ENCODE measurements around the gene WNT5B.

WNT5B gene

DNA sequence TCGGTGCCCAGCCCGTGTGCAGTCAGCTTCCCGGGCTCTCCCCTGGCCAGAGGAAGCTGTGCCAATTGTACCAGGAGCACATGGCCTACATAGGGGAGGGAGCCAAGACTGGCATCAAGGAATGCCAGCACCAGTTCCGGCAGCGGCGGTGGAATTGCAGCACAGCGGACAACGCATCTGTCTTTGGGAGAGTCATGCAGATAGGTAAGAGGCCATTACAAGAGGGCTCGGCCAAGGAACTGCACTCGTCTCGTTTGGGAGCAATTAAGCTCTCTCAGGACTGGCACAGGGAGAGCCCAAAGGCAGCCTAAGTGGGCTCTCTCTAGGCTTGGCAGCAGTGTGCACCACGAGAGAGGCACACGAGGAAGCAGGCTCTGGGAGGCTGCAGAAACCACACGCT lies 3.7 kb downstream of the WNT5B start:
- Mint-ChIP-seq H3K4me1 (ENCODE audit: low read depth) (peaks cover 12% of the 10 kb centered on the region), H3K27ac (no peak overlapping the region), H3K27me3 (peaks cover 19% of the 10 kb centered on the region), H3K4me3 (no peak overlapping the region), H3K9me3 (ENCODE audit: low read depth) (no peaks in the 10 kb centered on the region), H3K36me3 (no peaks in the 10 kb centered on the region)

DNA sequence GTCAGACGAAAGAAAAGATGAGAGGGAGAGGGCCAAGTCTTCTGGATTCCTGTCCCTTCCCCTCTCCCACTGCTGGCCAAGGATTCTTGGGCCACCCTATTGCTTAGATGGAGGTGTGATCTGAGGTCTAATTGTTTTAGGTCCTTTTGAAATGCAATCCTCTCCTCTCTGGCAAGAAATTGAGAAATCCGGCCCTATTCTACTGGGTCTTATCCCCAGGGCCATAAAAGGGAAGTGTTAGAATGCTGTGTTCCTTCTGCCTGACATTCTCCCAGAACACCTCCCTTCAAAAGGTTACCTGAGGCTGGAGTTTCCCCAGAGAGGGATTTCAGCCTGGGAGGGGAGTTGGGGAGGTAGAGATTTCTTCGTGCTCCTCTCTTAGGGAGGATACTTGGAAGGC lies 4.4 kb downstream of the WNT5B start:
- Mint-ChIP-seq H3K36me3 (no peaks in the 10 kb centered on the region), H3K27ac (no peak overlapping the region), H3K4me3 (no peak overlapping the region)

GRCh38 chr12:1634149-1634548 lies 5.1 kb downstream of the WNT5B start:
- peaks cover 14% of the 10 kb centered on the region for H3K27me3 Mint-ChIP-seq
- no peaks in the 10 kb centered on the region for H3K36me3 Mint-ChIP-seq
- no peak overlapping the region for H3K27ac Mint-ChIP-seq
- H3K9me3 Mint-ChIP-seq (ENCODE audit: low read depth), result no peaks in the 10 kb centered on the region
- peaks cover 7% of the 10 kb centered on the region for H3K4me1 Mint-ChIP-seq (ENCODE audit: low read depth)
- no peak overlapping the region for H3K4me3 Mint-ChIP-seq

More for the DNA sequence above, 4.4 kb downstream of the WNT5B start:
- Mint-ChIP-seq H3K9me3 (ENCODE audit: low read depth) (no peaks in the 10 kb centered on the region), H3K4me1 (ENCODE audit: low read depth) (peaks cover 12% of the 10 kb centered on the region), H3K27me3 (peaks cover 19% of the 10 kb centered on the region)

GRCh38 chr12:1634590-1635191 lies 5.7 kb downstream of the WNT5B start:
- H3K4me3 Mint-ChIP-seq, result no peak overlapping the region
- H3K36me3 Mint-ChIP-seq, result no peaks in the 10 kb centered on the region
- H3K27ac Mint-ChIP-seq, result no peak overlapping the region
- H3K4me1 Mint-ChIP-seq (ENCODE audit: low read depth), result peaks cover 6% of the 10 kb centered on the region
- H3K9me3 Mint-ChIP-seq (ENCODE audit: low read depth), result no peaks in the 10 kb centered on the region
- peaks cover 11% of the 10 kb centered on the region for H3K27me3 Mint-ChIP-seq

DNA sequence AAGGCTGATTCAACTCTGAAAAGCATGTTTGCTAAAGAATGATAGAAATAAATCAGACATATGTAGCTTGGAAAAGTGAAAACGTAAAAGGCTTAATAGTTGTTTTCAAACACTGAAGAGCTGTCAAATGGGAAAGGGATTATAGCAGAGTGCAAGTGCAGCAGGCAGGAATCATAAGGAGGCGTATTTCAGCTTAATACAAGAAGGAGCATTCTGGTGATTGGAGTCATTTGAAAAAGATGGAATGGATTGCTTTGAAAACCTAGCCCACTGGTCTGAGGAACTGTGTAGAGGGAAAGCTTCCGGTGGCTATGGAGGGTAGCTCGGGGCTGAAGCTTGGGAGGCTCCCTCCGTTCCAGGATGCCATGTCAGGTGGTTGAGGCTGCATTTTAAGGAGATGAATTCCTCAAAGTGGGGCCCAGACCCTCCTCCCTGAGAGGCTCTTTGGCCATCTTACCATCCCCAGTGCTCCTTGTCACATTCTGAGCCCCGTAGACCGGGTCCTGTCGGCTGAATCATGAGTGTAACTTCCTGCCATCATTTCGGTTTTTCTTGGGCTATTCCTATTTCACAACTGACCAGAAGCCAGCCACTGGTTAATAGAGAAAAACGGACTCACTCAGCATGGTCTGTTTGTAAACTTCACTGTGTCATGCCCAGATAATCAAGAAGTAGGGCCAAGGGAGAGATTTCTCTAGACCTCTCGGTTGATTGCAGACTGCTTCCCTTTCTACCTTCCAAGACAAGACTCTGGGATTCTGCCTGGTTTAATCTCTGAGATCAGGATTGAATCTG lies 6.5 kb downstream of the WNT5B start:
- no peaks in the 10 kb centered on the region for H3K9me3 Mint-ChIP-seq (ENCODE audit: low read depth)
- H3K27me3 Mint-ChIP-seq, result peaks cover 14% of the 10 kb centered on the region
- no peak overlapping the region for H3K27ac Mint-ChIP-seq
- no peaks in the 10 kb centered on the region for H3K36me3 Mint-ChIP-seq
- peaks cover 5% of the 10 kb centered on the region for H3K4me1 Mint-ChIP-seq (ENCODE audit: low read depth)
- no peak overlapping the region for H3K4me3 Mint-ChIP-seq

DNA sequence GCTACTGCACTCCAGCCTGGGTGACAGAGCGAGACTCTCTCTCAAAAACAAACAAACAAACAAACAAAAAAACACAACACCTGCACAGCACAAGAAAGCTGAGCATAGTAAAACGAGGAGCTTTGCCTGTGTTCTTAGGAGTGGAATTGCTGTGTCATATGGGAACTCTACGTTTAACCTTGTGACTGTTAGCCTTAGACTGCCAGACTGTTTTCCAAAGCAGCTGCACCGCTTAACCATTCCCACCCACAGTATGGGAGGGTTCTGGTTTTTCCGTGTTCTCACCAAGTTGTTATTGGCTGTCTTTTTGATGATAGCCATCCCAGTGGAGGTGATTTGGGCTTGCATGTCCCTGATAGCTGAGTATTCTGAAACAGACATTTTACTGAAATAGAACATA lies 9.2 kb downstream of the WNT5B start:
- Mint-ChIP-seq H3K36me3 (no peaks in the 10 kb centered on the region), H3K27me3 (peaks cover 4% of the 10 kb centered on the region), H3K4me3 (no peak overlapping the region), H3K4me1 (ENCODE audit: low read depth) (no peaks in the 10 kb centered on the region), H3K9me3 (ENCODE audit: low read depth) (no peaks in the 10 kb centered on the region), H3K27ac (no peak overlapping the region)

DNA sequence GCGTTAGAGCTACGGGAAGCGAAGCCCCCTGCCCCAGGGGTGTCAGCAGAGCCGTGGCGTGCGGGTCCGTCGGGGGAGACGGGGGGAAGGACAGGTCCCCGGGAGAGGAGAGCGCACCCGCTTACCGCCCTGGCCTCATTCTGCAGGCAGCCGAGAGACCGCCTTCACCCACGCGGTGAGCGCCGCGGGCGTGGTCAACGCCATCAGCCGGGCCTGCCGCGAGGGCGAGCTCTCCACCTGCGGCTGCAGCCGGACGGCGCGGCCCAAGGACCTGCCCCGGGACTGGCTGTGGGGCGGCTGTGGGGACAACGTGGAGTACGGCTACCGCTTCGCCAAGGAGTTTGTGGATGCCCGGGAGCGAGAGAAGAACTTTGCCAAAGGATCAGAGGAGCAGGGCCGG lies 10.5 kb downstream of the WNT5B start:
- peaks cover 3% of the 10 kb centered on the region for H3K27me3 Mint-ChIP-seq
- H3K4me1 Mint-ChIP-seq (ENCODE audit: low read depth), result no peaks in the 10 kb centered on the region
- no peak overlapping the region for H3K4me3 Mint-ChIP-seq
- no peaks in the 10 kb centered on the region for H3K36me3 Mint-ChIP-seq
- H3K9me3 Mint-ChIP-seq (ENCODE audit: low read depth), result no peaks in the 10 kb centered on the region
- H3K27ac Mint-ChIP-seq, result no peak overlapping the region

- Mint-ChIP-seq H3K4me1 (ENCODE audit: low read depth) (no peaks in the 10 kb centered on the region), H3K4me3 (no peak overlapping the region), H3K9me3 (ENCODE audit: low read depth) (no peaks in the 10 kb centered on the region), H3K27me3 (peaks cover 3% of the 10 kb centered on the region), H3K36me3 (no peaks in the 10 kb centered on the region), H3K27ac (no peak overlapping the region)
These were observed 11.6 kb downstream of the WNT5B start for GRCh38 chr12:1640328-1641234.

- Mint-ChIP-seq H3K4me3 (no peak overlapping the region), H3K4me1 (ENCODE audit: low read depth) (no peaks in the 10 kb centered on the region), H3K9me3 (ENCODE audit: low read depth) (no peaks in the 10 kb centered on the region), H3K36me3 (no peaks in the 10 kb centered on the region), H3K27ac (no peak overlapping the region), H3K27me3 (peaks cover 4% of the 10 kb centered on the region)
These were observed 13.5 kb downstream of the WNT5B start for GRCh38 chr12:1642513-1642912.

DNA sequence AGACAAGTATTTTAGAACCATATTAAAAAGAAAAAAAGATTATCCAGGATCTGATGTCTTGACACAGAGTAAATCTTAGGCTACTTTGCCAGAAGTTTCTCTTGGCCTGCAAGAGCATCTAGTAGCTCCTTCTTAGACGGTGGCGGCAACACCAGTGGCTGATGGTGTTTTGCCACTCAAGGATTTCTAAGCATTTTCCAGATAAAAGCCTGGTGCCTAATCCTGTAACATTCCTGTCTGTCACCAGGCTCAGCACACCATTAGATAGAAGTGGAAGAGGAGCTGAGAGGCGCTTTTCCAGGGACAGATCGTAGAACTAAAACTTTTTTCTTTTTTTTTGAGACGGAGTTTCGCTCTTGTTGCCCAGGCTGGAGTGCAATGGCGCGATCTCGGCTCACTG lies 14.0 kb downstream of the WNT5B start:
- H3K9me3 Mint-ChIP-seq (ENCODE audit: low read depth), result no peaks in the 10 kb centered on the region
- no peak overlapping the region for H3K27ac Mint-ChIP-seq
- no peaks in the 10 kb centered on the region for H3K4me1 Mint-ChIP-seq (ENCODE audit: low read depth)
- no peaks in the 10 kb centered on the region for H3K36me3 Mint-ChIP-seq
- peaks cover 4% of the 10 kb centered on the region for H3K27me3 Mint-ChIP-seq
- H3K4me3 Mint-ChIP-seq, result no peak overlapping the region

DNA sequence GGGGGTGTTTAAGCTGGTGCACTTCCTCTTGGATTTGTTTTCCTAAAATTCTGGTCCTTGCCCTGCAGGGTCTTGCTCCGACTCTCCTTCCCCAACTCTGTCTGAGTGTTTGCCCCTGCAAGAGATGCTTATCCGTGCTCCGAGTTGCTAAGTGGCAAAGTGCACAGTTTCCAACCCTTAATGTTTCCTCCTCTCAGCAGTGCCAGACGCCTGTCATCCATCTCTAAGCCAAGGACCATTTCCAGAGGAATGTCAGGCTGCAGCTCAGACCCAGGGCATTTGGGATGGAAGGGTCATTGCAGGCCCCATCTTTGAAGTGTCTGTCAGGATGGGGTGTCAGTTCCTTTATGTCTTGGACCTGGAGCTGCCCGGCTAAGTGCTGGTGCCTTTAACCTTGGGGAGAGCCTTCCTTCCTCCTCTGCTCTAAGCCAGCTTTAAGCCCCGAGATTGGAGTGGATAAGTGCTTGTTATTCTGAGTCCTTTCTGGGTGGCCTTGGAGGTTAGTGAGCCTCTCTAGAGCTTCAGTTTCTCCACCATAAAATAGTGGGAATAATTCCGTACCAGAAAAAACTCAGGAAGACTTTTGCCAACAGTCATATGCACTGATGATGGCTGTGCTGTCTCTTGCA lies 15.0 kb downstream of the WNT5B start:
- Mint-ChIP-seq H3K4me1 (ENCODE audit: low read depth) (no peaks in the 10 kb centered on the region), H3K4me3 (no peak overlapping the region), H3K27ac (no peak overlapping the region), H3K27me3 (peaks cover 4% of the 10 kb centered on the region), H3K9me3 (ENCODE audit: low read depth) (no peaks in the 10 kb centered on the region), H3K36me3 (no peaks in the 10 kb centered on the region)

GRCh38 chr12:1644534-1645438 lies 15.8 kb downstream of the WNT5B start:
- no peaks in the 10 kb centered on the region for H3K9me3 Mint-ChIP-seq (ENCODE audit: low read depth)
- no peak overlapping the region for H3K4me3 Mint-ChIP-seq
- H3K27ac Mint-ChIP-seq, result no peak overlapping the region
- H3K27me3 Mint-ChIP-seq, result peaks cover 6% of the 10 kb centered on the region
- H3K36me3 Mint-ChIP-seq, result no peaks in the 10 kb centered on the region
- H3K4me1 Mint-ChIP-seq (ENCODE audit: low read depth), result no peaks in the 10 kb centered on the region

- no peaks in the 10 kb centered on the region for H3K36me3 Mint-ChIP-seq
These were observed 16.8 kb downstream of the WNT5B start for GRCh38 chr12:1645819-1646218.

More at GRCh38 chr12:1645819-1646218, 16.8 kb downstream of the WNT5B start:
- Mint-ChIP-seq H3K27me3 (peaks cover 3% of the 10 kb centered on the region), H3K27ac (no peak overlapping the region), H3K9me3 (ENCODE audit: low read depth) (no peaks in the 10 kb centered on the region), H3K4me1 (ENCODE audit: low read depth) (no peaks in the 10 kb centered on the region), H3K4me3 (no peak overlapping the region)

All from activated naive CD8-positive, alpha-beta T cell (primary cell).